H1 (cell line): Measurements from ENCODE around the gene QSOX1. TPM values are rescaled to one million over a fixed set of nuclear protein-coding genes. Genes with fewer than 3 reads are reported as not detected.
A peak's percentile ranks its signal among the peaks of the same experiment; 100 is the strongest.

ENCODE experiments used
- CTCF ChIP-seq, 3 experiments: IDR thresholded peaks; 1 replicate in 2 of 3; 2 replicates in 1 of 3; pipeline versions ENCODE4 v1.5.1 to v1.6.1; 2011; ENCODE audit warnings: low read length in 3 of 3, mild to moderate bottlenecking in 3 of 3, inconsistent platforms in 2 of 3, low read depth in 1 of 3, moderate library complexity in 1 of 3; ENCODE audit not compliant: insufficient read depth in 1 of 3; ENCODE audit errors: control extremely low read depth in 1 of 3
- GABPA ChIP-seq: IDR thresholded peaks from 2 replicates; pipeline ENCODE4 v1.6.1; 2011; ENCODE audit warnings: mild to moderate bottlenecking, low read length, moderate library complexity, borderline replicate concordance; ENCODE audit not compliant: insufficient read depth
- polyA plus RNA-seq, 7 experiments: library from polyadenylated mRNA; depleted of rRNA in 3 of 7; stranded (reverse) in 5 of 7; unstranded in 2 of 7; fragments of >200 nt in 5 of 7; fragments of 200-250 nt in 2 of 7; gene quantifications; 1 replicate in 5 of 7; 2 replicates in 1 of 7; 4 replicates in 1 of 7; pipeline versions ENCODE4 v1.2.1 to v1.2.3, GENCODE V29; 2011 to 2013; ENCODE audit warnings: missing spikeins in 2 of 7, mixed read lengths in 2 of 7
- total RNA-seq: library from RNA; stranded (reverse); fragmentation: NEBNext Ultra II Directional; extraction: Animal tissue kit (Norgen Biotek cat#: 25700); gene quantifications from 2 replicates; pipeline ENCODE4 v1.2.1, GENCODE V29; 2021
- TF ChIP-seq, protein P1 (sequence below): IDR thresholded peaks from 2 replicates; pipeline ENCODE4 v1.6.1; 2012; ENCODE audit warnings: inconsistent platforms

QSOX1 gene
- total and polyA plus RNA-seq, 2 of the 8 experiments (the other 6 are each of a cell fraction or from before 2014, with no cell fraction given) = 97.7 to 123 TPM

- TF ChIP-seq CTCF (IDR thresholded peaks at IDR 0.05; ENCODE audit: control extremely low read depth in 1 of 3, insufficient read depth in 1 of 3, low read depth in 1 of 3, low read length in 3 of 3) (peak; percentile 95 to 98 (median 98)), GABPA (0 out of 2 replicates have a peak, but pooled peaks have one; percentile 36)
- TF ChIP-seq, protein P1, sequence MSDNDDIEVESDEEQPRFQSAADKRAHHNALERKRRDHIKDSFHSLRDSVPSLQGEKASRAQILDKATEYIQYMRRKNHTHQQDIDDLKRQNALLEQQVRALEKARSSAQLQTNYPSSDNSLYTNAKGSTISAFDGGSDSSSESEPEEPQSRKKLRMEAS = peak; percentile 59
Measured at GRCh38 chr1:180252638-180253536, 98.2 kb downstream of the QSOX1 start (continued).

Other genes starting within 250 kb of the QSOX1 start
- 39.0 and 39.4 TPM in 2 replicates for gene CEP350, start 200.1 kb upstream of the QSOX1 start, total RNA-seq
- 3.1 and 5.6 TPM in 2 replicates for gene CEP350, start 200.1 kb upstream of the QSOX1 start, polyA plus RNA-seq (2011; rRNA removed)
- gene LHX4, start 75.4 kb downstream of the QSOX1 start, total RNA-seq = 4.9 and 5.7 TPM in 2 replicates
- 0.80 and 0.85 TPM in 2 replicates for gene LHX4, start 75.4 kb downstream of the QSOX1 start, polyA plus RNA-seq (2011; rRNA removed)